CD4-positive, alpha-beta T cell treated with Interleukin-2 at 100 ng/mL for 4 hours (primary cell): ENCODE measurements around the gene NDUFB10.

Experiments used
- DNase-seq: peaks from one replicate; pipeline ENCODE4 v3.0.0-alpha.2; 2020; ENCODE audit warnings: low spot score

The NDUFB10 gene

GRCh38 chr16:2002406-2003230, 43.3 kb downstream of the NDUFB10 start:
- DNase-seq, result no peak

- DNase-seq, result no peak
Measured at GRCh38 chr16:2003231-2003826, 44.0 kb downstream of the NDUFB10 start.

- peak; percentile 85 for DNase-seq
Measured at GRCh38 chr16:2003827-2004641, 44.7 kb downstream of the NDUFB10 start.

GRCh38 chr16:2004795-2005517, 45.6 kb downstream of the NDUFB10 start:
- no peak for DNase-seq

GRCh38 chr16:2005646-2006045, 46.3 kb downstream of the NDUFB10 start:
- DNase-seq, result no peak

GRCh38 chr16:2006317-2006716, 47.0 kb downstream of the NDUFB10 start:
- no peak for DNase-seq

- no peak for DNase-seq
Measured at GRCh38 chr16:2007081-2007836, 47.9 kb downstream of the NDUFB10 start.

- DNase-seq, result peak; percentile 19
Measured at GRCh38 chr16:2008009-2008526, 48.7 kb downstream of the NDUFB10 start.

- no peak for DNase-seq
Measured at GRCh38 chr16:2008631-2009163, 49.4 kb downstream of the NDUFB10 start.

- DNase-seq, result no peak
Measured at GRCh38 chr16:2009164-2009711, 49.9 kb downstream of the NDUFB10 start.

GRCh38 chr16:2009791-2010510, 50.6 kb downstream of the NDUFB10 start, which contains the start of gene ZNF598:
Gene ZNF598 (minus strand): TSS chr16:2009821.
- DNase-seq, result peak; percentile 72
